NCI-H1092 treated with DMSO at 0.1 percent for 48 hours (cell line): ENCODE results near the gene TGM6.
A peak's percentile ranks its signal among the peaks of the same experiment; 100 is the strongest.

ENCODE experiments used
- DNase-seq: peaks from one replicate; lab custom pipeline; 2025; lab: John Stamatoyannopoulos, UW

The TGM6 gene

GRCh38 chr20:2455771-2456497, 75.2 kb downstream of the TGM6 start:
- no peak for DNase-seq

GRCh38 chr20:2458919-2459499, 78.3 kb downstream of the TGM6 start:
- DNase-seq: no peak

GRCh38 chr20:2459981-2460751, 79.5 kb downstream of the TGM6 start:
- DNase-seq: no peak

- DNase-seq: no peak
These were observed 80.2 kb downstream of the TGM6 start for GRCh38 chr20:2460752-2461424.

- DNase-seq: no peak
These were observed 81.8 kb downstream of the TGM6 start for GRCh38 chr20:2462484-2462883.

- no peak for DNase-seq
These were observed 83.1 kb downstream of the TGM6 start for GRCh38 chr20:2463616-2464365.

- no peak for DNase-seq
These were observed 84.4 kb downstream of the TGM6 start for GRCh38 chr20:2465100-2465499.

- no peak for DNase-seq
These were observed 86.7 kb downstream of the TGM6 start for GRCh38 chr20:2467412-2467811.

- no peak for DNase-seq
These were observed 88.1 kb downstream of the TGM6 start for GRCh38 chr20:2468581-2469407.

- DNase-seq: peak; percentile 58
These were observed 89.3 kb downstream of the TGM6 start for GRCh38 chr20:2469991-2470422.

GRCh38 chr20:2470423-2471193, 89.9 kb downstream of the TGM6 start, which contains the start of gene SNRPB:
TSS of gene SNRPB (minus strand) at chr20:2470789. CDS start at chr20:2470690, 99 bp downstream.
- peak; percentile 99 for DNase-seq

- DNase-seq: no peak
These were observed 92.8 kb downstream of the TGM6 start for GRCh38 chr20:2473516-2473915.

- no peak for DNase-seq
These were observed 95.4 kb downstream of the TGM6 start for GRCh38 chr20:2475850-2476741.

GRCh38 chr20:2476742-2477615, 96.3 kb downstream of the TGM6 start:
- no peak for DNase-seq

GRCh38 chr20:2480381-2480780, 99.7 kb downstream of the TGM6 start:
- no peak for DNase-seq
